Measurements from ENCODE around the gene OR2T8.

The OR2T8 gene

DNA sequence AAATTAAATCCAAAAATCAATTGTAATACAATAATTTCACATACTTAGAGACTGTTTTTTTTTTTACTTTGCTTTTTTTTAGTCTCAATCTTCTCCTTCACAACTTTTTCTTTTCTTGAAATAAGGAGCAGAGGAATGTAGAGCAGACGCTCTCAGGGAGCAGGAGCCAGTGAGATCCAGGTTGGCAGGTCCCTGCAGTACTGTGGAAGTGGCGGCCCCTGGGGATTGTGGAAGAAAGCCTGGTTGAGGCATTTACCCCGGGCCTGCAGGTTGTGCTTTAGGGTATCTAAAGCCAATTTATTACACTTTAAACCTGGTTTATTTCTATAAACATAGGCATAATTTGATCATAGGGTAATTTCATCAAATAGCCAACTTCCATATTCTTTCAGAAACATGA, 3.9 kb downstream of the OR2T8 start:
- Histone ChIP-seq H3K4me1 (ENCODE audit: control insufficient read depth in 2 of 2, insufficient read depth in 1 of 2, low read depth in 1 of 2, low read length in 2 of 2) (no peaks in the 10 kb centered on the region), H3K9ac (ENCODE audit: low read depth, low read length, poor library complexity) (no peak overlapping the region), H2BK120ac (ENCODE audit: low read depth, low read length) (no peak overlapping the region), H4K91ac (ENCODE audit: low read depth, low read length, poor library complexity) (no peak overlapping the region), H3K18ac (ENCODE audit: low read length) (no peak overlapping the region), H3K23ac (ENCODE audit: low read depth, low read length, poor library complexity) (no peak overlapping the region), H3K4me2 (ENCODE audit: insufficient read depth, low read length, poor library complexity, severe bottlenecking) (no peak overlapping the region), H2BK15ac (ENCODE audit: low read length) (no peak overlapping the region), H2AK5ac (ENCODE audit: low read depth, low read length) (no peak overlapping the region), H3K14ac (ENCODE audit: low read length) (no peak overlapping the region), H3K79me1 (ENCODE audit: low read depth, low read length) (no peaks in the 10 kb centered on the region), H2BK5ac (ENCODE audit: low read length) (no peak overlapping the region), H3K9me3 (replicated peaks in 1 of 2; ENCODE audit: control insufficient read depth in 2 of 2, insufficient read depth in 1 of 2, low read depth in 1 of 2, low read length in 2 of 2) (no peaks in the 10 kb centered on the region), H3K36me3 (replicated peaks in 1 of 2; ENCODE audit: control insufficient read depth in 2 of 2, insufficient read depth in 2 of 2, low read length in 2 of 2) (no peaks in the 10 kb centered on the region), H3K27me3 (ENCODE audit: control insufficient read depth in 3 of 3, insufficient read depth in 3 of 3, low read depth in 1 of 3, low read length in 3 of 3) (no peaks in the 10 kb centered on the region), H3K27ac (replicated peaks; ENCODE audit: low read length) (no peak overlapping the region), H2BK12ac (ENCODE audit: low read length) (no peak overlapping the region), H4K8ac (ENCODE audit: low read depth, low read length) (no peak overlapping the region), H2AFZ (ENCODE audit: low read length) (no peak overlapping the region), H3K4me3 (ENCODE audit: low read length in 2 of 2) (no peak overlapping the region), H3K4ac (ENCODE audit: low read length) (no peak overlapping the region)
- WGBS, 2 donors (ENCODE audit: extremely low coverage in 2 of 2, insufficient read length in 2 of 2, insufficient replicate concordance in 1 of 2): no CpG with 5 or more reads among the region's 3 CpGs
- DNase-seq (ENCODE audit: low spot score): no peak

DNA sequence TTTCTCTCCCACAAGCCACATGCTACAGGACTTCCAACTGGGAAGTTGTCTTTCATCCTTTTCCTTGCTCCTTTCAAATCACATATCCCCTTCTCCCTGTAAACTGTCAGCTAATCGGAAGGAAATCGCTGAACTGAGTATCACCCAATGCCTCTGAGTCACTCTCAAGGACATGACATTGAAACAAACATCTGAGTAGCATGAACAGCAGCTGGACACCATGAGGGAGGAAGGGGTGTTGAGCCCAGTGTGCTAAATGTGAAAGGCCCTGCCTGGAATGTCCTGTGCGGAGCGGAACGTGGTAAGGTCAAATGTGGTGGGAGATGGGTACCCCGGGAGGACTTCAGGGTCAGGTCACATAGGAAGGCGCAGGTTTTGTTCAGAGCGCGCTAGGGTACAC, 4.8 kb downstream of the OR2T8 start, which contains the start of gene OR2AJ1:
Gene OR2AJ1, plus strand, starts transcription at position 22 of the 400 bp plus-strand sequence. CDS start 8,880 bp downstream, outside the sequence.
- H3K4me3 ChIP-seq (ENCODE audit: low read length in 2 of 2): no peak within 1 kb of the TSS
- no peak within 1 kb of the TSS for H3K27ac ChIP-seq (replicated peaks; ENCODE audit: low read length)
- H2BK15ac ChIP-seq (ENCODE audit: low read length): no peak within 1 kb of the TSS
- H2BK12ac ChIP-seq (ENCODE audit: low read length): no peak within 1 kb of the TSS
- H2AK5ac ChIP-seq (ENCODE audit: low read depth, low read length): no peak within 1 kb of the TSS
- no peak within 1 kb of the TSS for H2AFZ ChIP-seq (ENCODE audit: low read length)
- H3K4me2 ChIP-seq (ENCODE audit: insufficient read depth, low read length, poor library complexity, severe bottlenecking): no peak within 1 kb of the TSS
- H3K36me3 ChIP-seq (replicated peaks in 1 of 2; ENCODE audit: control insufficient read depth in 2 of 2, insufficient read depth in 2 of 2, low read length in 2 of 2): no peaks in the 10 kb centered on the region
- DNase-seq (ENCODE audit: low spot score): no peak
- H3K4ac ChIP-seq (ENCODE audit: low read length): no peak within 1 kb of the TSS
- no CpG with 5 or more reads among the region's 9 CpGs for WGBS, 2 donors (ENCODE audit: extremely low coverage in 2 of 2, insufficient read length in 2 of 2, insufficient replicate concordance in 1 of 2)
- H4K91ac ChIP-seq (ENCODE audit: low read depth, low read length, poor library complexity): no peak within 1 kb of the TSS
- H4K8ac ChIP-seq (ENCODE audit: low read depth, low read length): no peak within 1 kb of the TSS
- H3K4me1 ChIP-seq (ENCODE audit: control insufficient read depth in 2 of 2, insufficient read depth in 1 of 2, low read depth in 1 of 2, low read length in 2 of 2): no peaks in the 10 kb centered on the region
- no peaks in the 10 kb centered on the region for H3K9me3 ChIP-seq (replicated peaks in 1 of 2; ENCODE audit: control insufficient read depth in 2 of 2, insufficient read depth in 1 of 2, low read depth in 1 of 2, low read length in 2 of 2)
- no peak within 1 kb of the TSS for H3K9ac ChIP-seq (ENCODE audit: low read depth, low read length, poor library complexity)
- H3K79me1 ChIP-seq (ENCODE audit: low read depth, low read length): no peaks in the 10 kb centered on the region
- H3K14ac ChIP-seq (ENCODE audit: low read length): no peak within 1 kb of the TSS
- no peak within 1 kb of the TSS for H3K18ac ChIP-seq (ENCODE audit: low read length)
- no peak within 1 kb of the TSS for H2BK5ac ChIP-seq (ENCODE audit: low read length)
- no peak within 1 kb of the TSS for H3K23ac ChIP-seq (ENCODE audit: low read depth, low read length, poor library complexity)
- H3K27me3 ChIP-seq (ENCODE audit: control insufficient read depth in 3 of 3, insufficient read depth in 3 of 3, low read depth in 1 of 3, low read length in 3 of 3): no peaks in the 10 kb centered on the region
- H2BK120ac ChIP-seq (ENCODE audit: low read depth, low read length): no peak within 1 kb of the TSS

DNA sequence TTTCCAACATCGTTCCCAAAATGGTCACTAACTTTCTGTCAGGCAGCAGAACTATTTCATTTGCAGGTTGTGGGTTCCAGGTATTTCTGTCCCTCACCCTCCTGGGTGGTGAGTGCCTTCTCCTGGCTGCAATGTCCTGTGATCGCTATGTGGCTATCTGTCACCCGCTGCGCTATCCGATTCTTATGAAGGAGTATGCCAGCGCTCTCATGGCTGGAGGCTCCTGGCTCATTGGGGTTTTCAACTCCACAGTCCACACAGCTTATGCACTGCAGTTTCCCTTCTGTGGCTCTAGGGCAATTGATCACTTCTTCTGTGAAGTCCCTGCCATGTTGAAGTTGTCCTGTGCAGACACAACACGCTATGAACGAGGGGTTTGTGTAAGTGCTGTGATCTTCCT, 13.9 kb downstream of the OR2T8 start:
- Histone ChIP-seq H2BK120ac (ENCODE audit: low read depth, low read length) (no peak overlapping the region), H2BK15ac (ENCODE audit: low read length) (no peak overlapping the region), H4K8ac (ENCODE audit: low read depth, low read length) (no peak overlapping the region), H3K27me3 (ENCODE audit: control insufficient read depth in 3 of 3, insufficient read depth in 3 of 3, low read depth in 1 of 3, low read length in 3 of 3) (no peaks in the 10 kb centered on the region), H4K91ac (ENCODE audit: low read depth, low read length, poor library complexity) (no peak overlapping the region), H3K9me3 (replicated peaks in 1 of 2; ENCODE audit: control insufficient read depth in 2 of 2, insufficient read depth in 1 of 2, low read depth in 1 of 2, low read length in 2 of 2) (peaks cover 0 to 10% of the 10 kb centered on the region in 2 donors), H3K4me1 (ENCODE audit: control insufficient read depth in 2 of 2, insufficient read depth in 1 of 2, low read depth in 1 of 2, low read length in 2 of 2) (no peaks in the 10 kb centered on the region), H2BK12ac (ENCODE audit: low read length) (no peak overlapping the region), H3K36me3 (replicated peaks in 1 of 2; ENCODE audit: control insufficient read depth in 2 of 2, insufficient read depth in 2 of 2, low read length in 2 of 2) (no peaks in the 10 kb centered on the region), H3K18ac (ENCODE audit: low read length) (no peak overlapping the region), H3K4me3 (ENCODE audit: low read length in 2 of 2) (no peak overlapping the region), H3K23ac (ENCODE audit: low read depth, low read length, poor library complexity) (no peak overlapping the region), H3K14ac (ENCODE audit: low read length) (no peak overlapping the region), H2AK5ac (ENCODE audit: low read depth, low read length) (no peak overlapping the region), H3K9ac (ENCODE audit: low read depth, low read length, poor library complexity) (no peak overlapping the region), H2AFZ (ENCODE audit: low read length) (no peak overlapping the region), H3K79me1 (ENCODE audit: low read depth, low read length) (no peaks in the 10 kb centered on the region), H3K27ac (replicated peaks; ENCODE audit: low read length) (no peak overlapping the region), H3K4ac (ENCODE audit: low read length) (no peak overlapping the region), H2BK5ac (ENCODE audit: low read length) (no peak overlapping the region), H3K4me2 (ENCODE audit: insufficient read depth, low read length, poor library complexity, severe bottlenecking) (no peak overlapping the region)
- no CpG with 5 or more reads among the region's 8 CpGs for WGBS, 2 donors (ENCODE audit: extremely low coverage in 2 of 2, insufficient read length in 2 of 2, insufficient replicate concordance in 1 of 2)
- no peak for DNase-seq (ENCODE audit: low spot score)

DNA sequence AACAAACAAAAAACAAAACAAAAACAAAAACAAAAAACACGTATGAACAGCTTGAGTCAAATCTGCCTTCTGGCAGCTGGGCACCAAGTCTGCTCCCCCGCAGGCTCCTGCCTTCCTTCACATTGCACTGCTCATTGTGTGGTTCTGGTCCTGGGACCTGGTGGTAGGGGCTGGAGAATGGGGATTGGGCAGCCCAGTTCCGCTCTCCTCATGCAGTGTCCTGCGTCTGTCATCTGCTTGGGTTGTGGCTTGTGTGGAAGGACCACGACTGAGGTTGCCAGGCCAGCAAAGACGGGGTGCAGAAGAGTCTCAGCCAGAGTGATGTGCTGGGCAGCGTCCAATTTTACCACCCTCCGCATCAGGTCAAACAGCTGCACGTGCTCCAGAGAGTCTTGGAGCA, 15.7 kb downstream of the OR2T8 start:
- H2AFZ ChIP-seq (ENCODE audit: low read length): no peak overlapping the region
- no peak overlapping the region for H3K4ac ChIP-seq (ENCODE audit: low read length)
- H2AK5ac ChIP-seq (ENCODE audit: low read depth, low read length): no peak overlapping the region
- H3K23ac ChIP-seq (ENCODE audit: low read depth, low read length, poor library complexity): no peak overlapping the region
- no peak overlapping the region for H2BK15ac ChIP-seq (ENCODE audit: low read length)
- H2BK12ac ChIP-seq (ENCODE audit: low read length): no peak overlapping the region
- no peak overlapping the region for H2BK120ac ChIP-seq (ENCODE audit: low read depth, low read length)
- WGBS, 2 donors (ENCODE audit: extremely low coverage in 2 of 2, insufficient read length in 2 of 2, insufficient replicate concordance in 1 of 2): no CpG with 5 or more reads among the region's 9 CpGs
- H3K27ac ChIP-seq (replicated peaks; ENCODE audit: low read length): no peak overlapping the region
- no peak overlapping the region for H3K14ac ChIP-seq (ENCODE audit: low read length)
- H3K9me3 ChIP-seq (replicated peaks in 1 of 2; ENCODE audit: control insufficient read depth in 2 of 2, insufficient read depth in 1 of 2, low read depth in 1 of 2, low read length in 2 of 2): peaks cover 0 to 10% of the 10 kb centered on the region in 2 donors
- H3K4me3 ChIP-seq (ENCODE audit: low read length in 2 of 2): no peak overlapping the region
- no peak overlapping the region for H3K4me2 ChIP-seq (ENCODE audit: insufficient read depth, low read length, poor library complexity, severe bottlenecking)
- no peaks in the 10 kb centered on the region for H3K27me3 ChIP-seq (ENCODE audit: control insufficient read depth in 3 of 3, insufficient read depth in 3 of 3, low read depth in 1 of 3, low read length in 3 of 3)
- no peak overlapping the region for H3K9ac ChIP-seq (ENCODE audit: low read depth, low read length, poor library complexity)
- H3K36me3 ChIP-seq (replicated peaks in 1 of 2; ENCODE audit: control insufficient read depth in 2 of 2, insufficient read depth in 2 of 2, low read length in 2 of 2): no peaks in the 10 kb centered on the region
- H4K8ac ChIP-seq (ENCODE audit: low read depth, low read length): no peak overlapping the region
- no peak overlapping the region for H4K91ac ChIP-seq (ENCODE audit: low read depth, low read length, poor library complexity)
- no peaks in the 10 kb centered on the region for H3K79me1 ChIP-seq (ENCODE audit: low read depth, low read length)
- DNase-seq (ENCODE audit: low spot score): no peak
- H3K4me1 ChIP-seq (ENCODE audit: control insufficient read depth in 2 of 2, insufficient read depth in 1 of 2, low read depth in 1 of 2, low read length in 2 of 2): no peaks in the 10 kb centered on the region
- no peak overlapping the region for H3K18ac ChIP-seq (ENCODE audit: low read length)
- no peak overlapping the region for H2BK5ac ChIP-seq (ENCODE audit: low read length)
